CD1c-positive myeloid dendritic cell (primary cell): ENCODE measurements around the gene EPB41L5.
"Not testable (repeated sequence)": the region's sequence is repeated elsewhere in the genome, so short reads cannot be mapped to it uniquely, and the experiment has no call there.

ENCODE experiments used
- DNase-seq: peaks from one replicate; pipeline ENCODE4 v3.0.0-alpha.2; 2016; ENCODE audit errors: extremely low spot score

The EPB41L5 gene

GRCh38 chr2:120029672-120030640 lies 17.1 kb downstream of the EPB41L5 start:
- no peak for DNase-seq

- DNase-seq: no peak
Observed at GRCh38 chr2:120032297-120032696, 19.4 kb downstream of the EPB41L5 start.

GRCh38 chr2:120034027-120034426 lies 21.1 kb downstream of the EPB41L5 start:
- no peak for DNase-seq

- no peak for DNase-seq
Observed at GRCh38 chr2:120034621-120035020, 21.7 kb downstream of the EPB41L5 start.

GRCh38 chr2:120036145-120036544 lies 23.3 kb downstream of the EPB41L5 start:
- no peak for DNase-seq

GRCh38 chr2:120037995-120038541 lies 25.2 kb downstream of the EPB41L5 start:
- no peak for DNase-seq

- DNase-seq: no peak
Observed at GRCh38 chr2:120042359-120042758, 29.5 kb downstream of the EPB41L5 start.

GRCh38 chr2:120044336-120044735 lies 31.5 kb downstream of the EPB41L5 start:
- DNase-seq: no peak

GRCh38 chr2:120045775-120046174 lies 32.9 kb downstream of the EPB41L5 start:
- DNase-seq: not testable (repeated sequence)

- not testable (repeated sequence) for DNase-seq
Observed at GRCh38 chr2:120046252-120046651, 33.4 kb downstream of the EPB41L5 start.

- DNase-seq: no peak
Observed at GRCh38 chr2:120052597-120052996, 39.7 kb downstream of the EPB41L5 start.

GRCh38 chr2:120053891-120054290 lies 41.0 kb downstream of the EPB41L5 start:
- DNase-seq: no peak

- DNase-seq: no peak
Observed at GRCh38 chr2:120059483-120059882, 46.6 kb downstream of the EPB41L5 start.

GRCh38 chr2:120060088-120060623 lies 47.3 kb downstream of the EPB41L5 start:
- no peak for DNase-seq

- DNase-seq: no peak
Observed at GRCh38 chr2:120064664-120065063, 51.8 kb downstream of the EPB41L5 start.

GRCh38 chr2:120066800-120067547 lies 54.1 kb downstream of the EPB41L5 start:
- DNase-seq: no peak

- DNase-seq: not testable (repeated sequence)
Observed at GRCh38 chr2:120068040-120068658, 55.3 kb downstream of the EPB41L5 start.

- no peak for DNase-seq
Observed at GRCh38 chr2:120075545-120075944, 62.7 kb downstream of the EPB41L5 start.

GRCh38 chr2:120077896-120078295 lies 65.0 kb downstream of the EPB41L5 start:
- no peak for DNase-seq

GRCh38 chr2:120079647-120080046 lies 66.8 kb downstream of the EPB41L5 start:
- DNase-seq: no peak

GRCh38 chr2:120091436-120091835 lies 78.6 kb downstream of the EPB41L5 start:
- DNase-seq: no peak

GRCh38 chr2:120094795-120095194 lies 81.9 kb downstream of the EPB41L5 start:
- DNase-seq: no peak
